PC-3 (cell line): ENCODE results near the gene FXYD5. TPM values are rescaled to one million over a fixed set of nuclear protein-coding genes. Genes with fewer than 3 reads are reported as not detected.

ENCODE experiments used
- ATAC-seq: fragments of 200-7000 bp; cut with Tn5 transposase; 2 replicates; pipeline ENCODE4 v1.9.1; 2020; ENCODE audit warnings: mild to moderate bottlenecking, moderate library complexity
- BruUV-seq: library from RNA; stranded (reverse); fragments of 400-500 nt; replicated peaks from 2 replicates; lab custom pipeline; 2021; lab: Mats Ljungman, UMichigan
- CTCF ChIA-PET: fragments of 300-600 bp; sonication (Branson Sonifier 250); formaldehyde crosslinking; loops from one replicate; lab custom pipeline; 2022; ENCODE audit warnings: antibody characterized with exemption; lab: Charles Lee
- POLR2A ChIA-PET: fragments of 300-600 bp; sonication (Branson Sonifier 250); formaldehyde crosslinking; loops from one replicate; lab custom pipeline; 2022; ENCODE audit warnings: antibody characterized with exemption; ENCODE audit not compliant: unreplicated experiment; lab: Charles Lee
- DNase-seq: peaks from one replicate; pipeline ENCODE4 v3.0.0-alpha.2; 2015
- H2AFZ ChIP-seq: fragments of 300-600 bp; sonication (generic); 2 replicates; pipeline ENCODE4 v1.6.0; 2016; ENCODE audit warnings: antibody characterized with exemption, low read length
- H3F3A ChIP-seq: fragments of 300-600 bp; sonication (generic); one replicate; pipeline ENCODE4 v1.6.0; 2017; ENCODE audit warnings: antibody characterized with exemption, low read length, control low read depth, mild to moderate bottlenecking; ENCODE audit not compliant: unreplicated experiment
- H3K27ac ChIP-seq: fragments of 300-600 bp; sonication (generic); 2 replicates; pipeline ENCODE4 v1.5.1; 2016; ENCODE audit warnings: mild to moderate bottlenecking, low read length
- H3K27me3 ChIP-seq: fragments of 300-600 bp; sonication (generic); 2 replicates; pipeline ENCODE4 v1.6.1; 2016; ENCODE audit warnings: low read length, mixed read lengths
- H3K36me3 ChIP-seq: fragments of 300-600 bp; sonication (generic); 2 replicates; pipeline ENCODE4 v1.6.1; 2016; ENCODE audit warnings: low read depth, mixed run types, low read length, mixed read lengths
- H3K4me1 ChIP-seq: fragments of 300-600 bp; sonication (generic); 2 replicates; pipeline ENCODE4 v1.5.1; 2016; ENCODE audit warnings: low read length; ENCODE audit not compliant: insufficient read depth
- H3K4me2 ChIP-seq: fragments of 300-600 bp; sonication (generic); 2 replicates; pipeline ENCODE4 v1.6.0; 2016; ENCODE audit warnings: low read length
- H3K4me3 ChIP-seq: fragments of 300-600 bp; sonication (generic); 2 replicates; pipeline ENCODE4 v1.5.1; 2016; ENCODE audit warnings: mild to moderate bottlenecking, low read length, mixed read lengths
- H3K79me2 ChIP-seq: fragments of 300-600 bp; sonication (generic); 2 replicates; pipeline ENCODE4 v1.6.1; 2017; ENCODE audit warnings: low read length, mixed read lengths
- H3K9ac ChIP-seq: fragments of 300-600 bp; sonication (generic); 2 replicates; pipeline ENCODE4 v1.6.0; 2016; ENCODE audit warnings: mild to moderate bottlenecking, low read length
- H3K9me2 ChIP-seq: fragments of 300-600 bp; sonication (generic); replicated peaks from 2 replicates; pipeline ENCODE4 v1.6.1; 2016; ENCODE audit warnings: mixed run types, low read length, mixed read lengths
- H3K9me3 ChIP-seq: fragments of 300-600 bp; sonication (generic); 2 replicates; pipeline ENCODE4 v1.6.1; 2016; ENCODE audit warnings: low read length, mixed read lengths
- H4K20me1 ChIP-seq: fragments of 300-600 bp; sonication (generic); 2 replicates; pipeline ENCODE4 v1.6.1; 2016; ENCODE audit warnings: low read length, mixed read lengths
- CTCF ChIP-seq: fragments of 300-600 bp; sonication (generic); conservative IDR thresholded peaks from 2 replicates; pipeline ENCODE4 v1.5.1; 2017; ENCODE audit warnings: antibody characterized with exemption, low read depth, mild to moderate bottlenecking, low read length
- EZH2 ChIP-seq: fragments of 300-600 bp; sonication (generic); IDR thresholded peaks from one replicate; pipeline ENCODE4 v1.6.1; 2017; ENCODE audit warnings: antibody characterized with exemption, mild to moderate bottlenecking, low read length; ENCODE audit not compliant: unreplicated experiment
- EZH2phosphoT487 ChIP-seq: fragments of 300-600 bp; sonication (generic); IDR thresholded peaks from 2 replicates; pipeline ENCODE4 v1.6.1; 2018; ENCODE audit warnings: mild to moderate bottlenecking, antibody characterized with exemption, low read length, borderline replicate concordance
- intact Hi-C: fragments of 100-400 bp; cut with micrococcal nuclease; formaldehyde crosslinking; loops from 2 replicates; pipeline ENCODE4 v1.9.0; 2023
- total RNA-seq: library from RNA; depleted of rRNA; stranded (reverse); fragments of >200 nt; gene quantifications from 2 replicates; pipeline ENCODE4 v1.2.3, GENCODE V29; 2014

Gene FXYD5
- total RNA-seq, 1 experiment from 2014 or later: 123 TPM

- CTCF ChIA-PET: no interaction called here
- Histone ChIP-seq H2AFZ (no peak overlapping the region), H3F3A (no peaks in the 10 kb centered on the region), H4K20me1 (no peaks in the 10 kb centered on the region), H3K9me2 (no peaks in the 10 kb centered on the region), H3K4me2 (no peak overlapping the region), H3K4me3 (no peak overlapping the region), H3K79me2 (no peaks in the 10 kb centered on the region), H3K27me3 (no peaks in the 10 kb centered on the region), H3K9me3 (no peaks in the 10 kb centered on the region), H3K4me1 (peaks cover 2% of the 10 kb centered on the region; the same call in 1 of the 2 replicates), H3K27ac (no peak overlapping the region), H3K36me3 (peaks cover 5% of the 10 kb centered on the region; the same call in 1 of the 2 replicates), H3K9ac (no peak overlapping the region)
- TF ChIP-seq EZH2 (no peak), CTCF (no peak), EZH2phosphoT487 (no peak)
- POLR2A ChIA-PET: no interaction called here
- DNase-seq (no peak), ATAC-seq (no peak)
- no TSS peak for BruUV-seq
- intact Hi-C loops: no loop called here
Measured at GRCh38 chr19:35174226-35174625, 19.7 kb downstream of the FXYD5 start.

- Histone ChIP-seq H3K27ac (no peak overlapping the region), H3K27me3 (no peaks in the 10 kb centered on the region), H3K9me2 (no peaks in the 10 kb centered on the region), H2AFZ (no peak overlapping the region), H3K36me3 (no peaks in the 10 kb centered on the region), H3K4me3 (no peak overlapping the region), H3K4me1 (no peaks in the 10 kb centered on the region), H3K9me3 (no peaks in the 10 kb centered on the region), H3K9ac (no peak overlapping the region), H3F3A (no peaks in the 10 kb centered on the region), H3K4me2 (no peak overlapping the region), H3K79me2 (no peaks in the 10 kb centered on the region), H4K20me1 (no peaks in the 10 kb centered on the region)
- intact Hi-C loops: no loop called here
- POLR2A ChIA-PET: no interaction called here
- CTCF ChIA-PET: no interaction called here
- TF ChIP-seq EZH2: no peak
- TF ChIP-seq CTCF: no peak
- no peak for TF ChIP-seq EZH2phosphoT487
- ATAC-seq (no peak), DNase-seq (no peak)
- no TSS peak for BruUV-seq
Measured at GRCh38 chr19:35176181-35176570, 21.6 kb downstream of the FXYD5 start.

GRCh38 chr19:35177377-35178274, 23.1 kb downstream of the FXYD5 start:
- no peaks in the 10 kb centered on the region for H3K27me3 ChIP-seq
- no peak overlapping the region for H3K4me2 ChIP-seq
- no peak for TF ChIP-seq EZH2
- TF ChIP-seq EZH2phosphoT487: no peak
- TF ChIP-seq CTCF: no peak
- CTCF ChIA-PET: no interaction called here
- no peak overlapping the region for H3K4me3 ChIP-seq
- H3K79me2 ChIP-seq: no peaks in the 10 kb centered on the region
- no peaks in the 10 kb centered on the region for H3F3A ChIP-seq
- BruUV-seq: no TSS peak
- no peaks in the 10 kb centered on the region for H4K20me1 ChIP-seq
- ATAC-seq (no peak), DNase-seq (no peak)
- intact Hi-C loops: no loop called here
- H3K27ac ChIP-seq: no peak overlapping the region
- POLR2A ChIA-PET: no interaction called here
- H3K9ac ChIP-seq: no peak overlapping the region
- no peaks in the 10 kb centered on the region for H3K4me1 ChIP-seq
- H3K9me3 ChIP-seq: no peaks in the 10 kb centered on the region
- H3K9me2 ChIP-seq: no peaks in the 10 kb centered on the region
- H3K36me3 ChIP-seq: no peaks in the 10 kb centered on the region
- H2AFZ ChIP-seq: no peak overlapping the region
